Epithelial cell of esophagus (primary cell): ENCODE data around the gene TRPC4.
A peak's percentile ranks its signal among the peaks of the same experiment; 100 is the strongest.

Source experiments
- DNase-seq: peaks from one replicate; pipeline ENCODE4 v3.0.0; 2010; ENCODE audit warnings: low read depth
- H3K4me3 ChIP-seq: 2 replicates; pipeline ENCODE4 v1.5.1; 2011; ENCODE audit warnings: mild to moderate bottlenecking, low read length, control low read depth
- TF ChIP-seq, protein P1 (sequence below): IDR thresholded peaks from 2 replicates; pipeline ENCODE4 v1.5.1; 2011; ENCODE audit warnings: low read depth, mild to moderate bottlenecking, low read length, control low read depth, inconsistent platforms; ENCODE audit not compliant: insufficient read depth; ENCODE audit errors: missing control alignments

TRPC4 gene

GRCh38 chr13:37645181-37645740 is 224.3 kb downstream of the TRPC4 start:
- TF ChIP-seq, protein P1, sequence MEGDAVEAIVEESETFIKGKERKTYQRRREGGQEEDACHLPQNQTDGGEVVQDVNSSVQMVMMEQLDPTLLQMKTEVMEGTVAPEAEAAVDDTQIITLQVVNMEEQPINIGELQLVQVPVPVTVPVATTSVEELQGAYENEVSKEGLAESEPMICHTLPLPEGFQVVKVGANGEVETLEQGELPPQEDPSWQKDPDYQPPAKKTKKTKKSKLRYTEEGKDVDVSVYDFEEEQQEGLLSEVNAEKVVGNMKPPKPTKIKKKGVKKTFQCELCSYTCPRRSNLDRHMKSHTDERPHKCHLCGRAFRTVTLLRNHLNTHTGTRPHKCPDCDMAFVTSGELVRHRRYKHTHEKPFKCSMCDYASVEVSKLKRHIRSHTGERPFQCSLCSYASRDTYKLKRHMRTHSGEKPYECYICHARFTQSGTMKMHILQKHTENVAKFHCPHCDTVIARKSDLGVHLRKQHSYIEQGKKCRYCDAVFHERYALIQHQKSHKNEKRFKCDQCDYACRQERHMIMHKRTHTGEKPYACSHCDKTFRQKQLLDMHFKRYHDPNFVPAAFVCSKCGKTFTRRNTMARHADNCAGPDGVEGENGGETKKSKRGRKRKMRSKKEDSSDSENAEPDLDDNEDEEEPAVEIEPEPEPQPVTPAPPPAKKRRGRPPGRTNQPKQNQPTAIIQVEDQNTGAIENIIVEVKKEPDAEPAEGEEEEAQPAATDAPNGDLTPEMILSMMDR: no peak
- no peak for DNase-seq
- H3K4me3 ChIP-seq: no peak overlapping the region

DNA sequence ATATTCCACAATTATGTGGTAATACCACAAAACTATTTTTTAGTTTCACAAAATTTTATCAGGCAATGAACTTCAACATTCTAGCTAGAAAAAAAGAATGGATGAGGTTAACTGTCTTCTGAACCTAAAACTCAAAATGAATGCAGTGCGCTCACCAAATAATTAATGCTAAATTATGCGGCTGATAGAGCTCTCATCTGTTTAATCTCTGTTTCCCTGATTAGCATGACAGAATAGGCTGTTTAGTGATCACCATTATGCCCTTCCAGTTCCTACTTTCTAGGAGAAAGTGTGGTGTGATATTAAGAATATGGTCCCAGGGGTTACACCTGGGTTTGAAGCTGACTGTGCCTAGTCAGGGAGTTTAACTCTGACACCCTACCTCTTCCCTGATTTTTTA is 228.2 kb downstream of the TRPC4 start:
- H3K4me3 ChIP-seq: no peak overlapping the region
- no peak for DNase-seq
- TF ChIP-seq, protein P1: no peak

DNA sequence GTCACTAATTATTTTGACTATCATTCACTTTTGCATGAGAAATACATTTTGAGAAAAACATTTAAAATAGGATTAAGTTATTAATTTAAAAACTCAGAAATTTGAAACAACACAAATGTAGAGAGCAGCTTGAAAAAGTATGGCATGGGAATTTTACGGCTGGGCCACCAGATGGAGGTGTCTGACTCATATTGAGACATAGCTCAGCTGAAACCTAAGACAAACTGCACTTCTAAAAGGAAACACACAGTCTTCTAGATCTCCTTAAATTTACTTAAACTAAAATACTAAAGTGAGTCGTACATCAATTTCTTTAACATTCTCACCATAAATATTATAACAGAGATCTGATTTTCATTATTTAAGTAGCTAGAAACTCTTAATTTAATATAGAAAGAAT is 229.1 kb downstream of the TRPC4 start:
- H3K4me3 ChIP-seq: no peak overlapping the region
- DNase-seq: peak; percentile 75
- TF ChIP-seq, protein P1: peak; percentile 74

DNA sequence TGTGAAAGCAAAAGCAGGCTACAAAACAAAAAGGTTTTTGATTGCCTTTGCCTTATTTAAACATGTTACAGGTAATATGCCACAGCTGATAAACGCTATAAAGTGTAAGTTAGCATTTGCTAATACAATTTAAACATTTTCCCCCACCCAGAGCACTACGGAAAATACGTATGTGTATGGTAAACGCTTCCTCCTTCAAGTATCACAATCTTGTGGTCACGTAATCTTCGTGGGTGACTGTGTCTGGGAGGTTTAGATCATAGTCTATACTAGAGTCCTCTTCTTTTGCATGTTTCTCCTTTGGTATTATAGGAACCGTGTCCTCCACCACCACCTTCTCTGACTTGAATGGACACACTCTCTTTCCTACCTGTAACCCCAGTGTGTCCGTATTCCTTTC is 232.9 kb downstream of the TRPC4 start:
- TF ChIP-seq, protein P1: no peak
- H3K4me3 ChIP-seq: no peak overlapping the region
- DNase-seq: no peak

DNA sequence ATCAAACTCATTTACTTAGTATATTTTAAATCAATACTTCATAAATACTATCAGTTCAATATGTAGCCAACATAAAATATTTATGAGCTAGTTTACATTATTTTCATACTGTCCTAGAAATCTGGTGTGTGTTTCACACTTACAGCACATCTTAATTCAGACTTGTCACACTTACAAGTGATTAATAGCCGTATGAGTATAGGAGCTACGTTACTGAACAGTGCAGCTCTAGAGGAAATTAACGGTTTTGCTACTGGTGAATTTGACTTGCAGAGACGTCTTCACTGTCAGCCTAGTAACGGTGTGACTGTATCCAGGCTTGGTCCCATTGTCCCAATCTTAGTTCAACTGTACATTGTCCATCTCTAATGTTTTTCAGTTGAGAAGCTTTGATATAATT is 237.3 kb downstream of the TRPC4 start:
- TF ChIP-seq, protein P1: no peak
- DNase-seq: no peak
- H3K4me3 ChIP-seq: no peak overlapping the region

DNA sequence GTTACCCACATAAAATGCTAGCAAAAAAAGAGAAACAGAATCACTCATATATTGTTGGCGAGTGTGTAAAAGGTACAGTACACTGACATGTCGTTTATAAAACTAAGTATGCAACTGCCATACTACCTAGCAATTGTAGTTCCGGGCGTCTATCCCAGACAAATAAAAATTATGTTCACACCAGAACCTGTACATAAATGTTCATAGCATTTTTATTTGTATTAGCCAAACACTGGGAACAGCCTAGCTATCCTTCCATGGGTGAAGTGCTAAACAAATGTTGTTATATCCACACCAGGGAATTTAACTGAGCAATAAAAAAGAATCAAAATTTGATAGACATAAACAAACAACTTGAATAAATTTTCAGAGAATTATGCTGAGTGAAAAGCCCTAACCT is 242.1 kb downstream of the TRPC4 start:
- no peak for DNase-seq
- H3K4me3 ChIP-seq: no peak overlapping the region
- TF ChIP-seq, protein P1: no peak

DNA sequence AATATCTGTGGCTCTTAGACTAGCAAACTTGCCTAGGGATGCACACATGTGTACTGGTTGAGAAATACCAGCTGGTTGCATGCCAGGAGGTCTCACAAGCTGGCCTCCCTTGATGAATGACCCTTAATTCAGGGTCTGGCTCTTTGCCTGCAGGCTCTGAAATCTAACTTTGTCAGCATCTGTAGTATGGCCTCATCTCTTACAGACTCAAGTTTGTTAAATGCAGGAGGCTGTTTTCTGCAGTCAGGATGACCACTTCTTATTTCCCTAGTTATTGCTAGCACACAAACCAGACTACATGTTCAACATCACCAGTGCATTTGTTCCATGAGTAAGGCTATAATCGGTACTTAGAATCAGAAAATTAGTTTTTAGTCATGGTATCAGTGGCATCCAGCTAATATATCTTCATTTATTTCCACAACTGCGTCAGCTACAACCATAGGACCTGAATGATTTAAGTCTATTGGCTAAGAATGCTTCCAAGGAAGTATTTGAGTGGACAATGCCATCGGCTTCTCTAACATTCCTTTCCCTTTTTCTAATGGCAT is 247.7 kb downstream of the TRPC4 start:
- TF ChIP-seq, protein P1: no peak
- H3K4me3 ChIP-seq: no peak overlapping the region
- no peak for DNase-seq
